Bronchial epithelial cell (primary cell): ENCODE measurements around the gene HOXD10. TPM values are rescaled to one million over a fixed set of nuclear protein-coding genes. Genes with fewer than 3 reads are reported as not detected.
A peak's percentile ranks its signal among the peaks of the same experiment; 100 is the strongest.

Experiments used
- DNase-seq: peaks from one replicate; pipeline ENCODE4 v3.0.0-alpha.2; 2010; ENCODE audit warnings: low read depth
- FAIRE-seq: peaks from 2 replicates; lab custom pipeline; 2011; peaks lifted over from hg19 to GRCh38; lab: Jason Lieb, UNC
- H3K27me3 ChIP-seq: 2 replicates; pipeline ENCODE4 v1.5.1; 2011; ENCODE audit warnings: low read length; ENCODE audit not compliant: control insufficient read depth, insufficient read depth
- H3K36me3 ChIP-seq: 2 replicates; pipeline ENCODE4 v1.5.1; 2011; ENCODE audit warnings: low read length; ENCODE audit not compliant: control insufficient read depth, insufficient read depth
- H3K4me3 ChIP-seq: 2 replicates; pipeline ENCODE4 v1.5.1; 2011; ENCODE audit warnings: mild to moderate bottlenecking, low read depth, low read length, control low read depth
- total RNA-seq: library from RNA; depleted of rRNA; stranded (reverse); fragments of >200 nt; gene quantifications from 2 replicates; pipeline ENCODE4 v1.2.1, GENCODE V29; 2014
- TF ChIP-seq, protein P1 (sequence below): IDR thresholded peaks from 2 replicates; pipeline ENCODE4 v1.5.1; 2011; ENCODE audit warnings: mild to moderate bottlenecking, moderate library complexity, low read length, control low read depth, inconsistent platforms; ENCODE audit not compliant: insufficient read depth, severe bottlenecking

Gene HOXD10
- total RNA-seq, 1 donor from 2014 or later, result not detected

DNA sequence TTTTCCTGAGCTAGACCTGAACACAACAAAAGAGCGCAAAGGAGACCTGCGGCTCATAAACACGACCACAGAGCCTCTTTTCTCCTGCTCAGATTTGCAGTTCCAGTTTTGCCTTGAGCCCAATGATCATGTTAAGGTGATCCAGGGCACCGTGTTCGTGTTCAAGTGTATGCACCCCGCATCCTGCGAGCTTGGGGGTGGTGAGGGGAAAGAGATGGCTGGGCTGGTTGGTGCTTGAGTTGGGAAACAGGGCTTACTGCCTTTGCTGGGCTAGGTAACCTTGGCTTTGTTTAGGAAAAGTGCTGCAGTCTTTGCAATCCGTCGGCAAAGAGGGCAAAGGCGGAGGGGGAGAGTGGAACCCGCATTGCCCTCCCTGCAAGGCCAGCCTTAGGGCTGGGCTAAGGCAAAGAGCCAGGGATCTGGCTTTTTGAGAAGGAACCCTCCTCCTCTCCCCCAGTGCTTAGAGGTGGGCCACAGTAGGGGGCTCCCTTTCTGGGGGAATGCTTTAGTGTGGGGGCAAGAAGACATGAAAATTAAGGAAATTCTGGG is 1.3 kb downstream of the HOXD10 start:
- Histone ChIP-seq H3K4me3 (no peak overlapping the region), H3K36me3 (no peaks in the 10 kb centered on the region), H3K27me3 (peaks cover 80% of the 10 kb centered on the region)
- no peak for FAIRE-seq
- no peak for DNase-seq
- TF ChIP-seq, protein P1, sequence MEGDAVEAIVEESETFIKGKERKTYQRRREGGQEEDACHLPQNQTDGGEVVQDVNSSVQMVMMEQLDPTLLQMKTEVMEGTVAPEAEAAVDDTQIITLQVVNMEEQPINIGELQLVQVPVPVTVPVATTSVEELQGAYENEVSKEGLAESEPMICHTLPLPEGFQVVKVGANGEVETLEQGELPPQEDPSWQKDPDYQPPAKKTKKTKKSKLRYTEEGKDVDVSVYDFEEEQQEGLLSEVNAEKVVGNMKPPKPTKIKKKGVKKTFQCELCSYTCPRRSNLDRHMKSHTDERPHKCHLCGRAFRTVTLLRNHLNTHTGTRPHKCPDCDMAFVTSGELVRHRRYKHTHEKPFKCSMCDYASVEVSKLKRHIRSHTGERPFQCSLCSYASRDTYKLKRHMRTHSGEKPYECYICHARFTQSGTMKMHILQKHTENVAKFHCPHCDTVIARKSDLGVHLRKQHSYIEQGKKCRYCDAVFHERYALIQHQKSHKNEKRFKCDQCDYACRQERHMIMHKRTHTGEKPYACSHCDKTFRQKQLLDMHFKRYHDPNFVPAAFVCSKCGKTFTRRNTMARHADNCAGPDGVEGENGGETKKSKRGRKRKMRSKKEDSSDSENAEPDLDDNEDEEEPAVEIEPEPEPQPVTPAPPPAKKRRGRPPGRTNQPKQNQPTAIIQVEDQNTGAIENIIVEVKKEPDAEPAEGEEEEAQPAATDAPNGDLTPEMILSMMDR, result no peak

DNA sequence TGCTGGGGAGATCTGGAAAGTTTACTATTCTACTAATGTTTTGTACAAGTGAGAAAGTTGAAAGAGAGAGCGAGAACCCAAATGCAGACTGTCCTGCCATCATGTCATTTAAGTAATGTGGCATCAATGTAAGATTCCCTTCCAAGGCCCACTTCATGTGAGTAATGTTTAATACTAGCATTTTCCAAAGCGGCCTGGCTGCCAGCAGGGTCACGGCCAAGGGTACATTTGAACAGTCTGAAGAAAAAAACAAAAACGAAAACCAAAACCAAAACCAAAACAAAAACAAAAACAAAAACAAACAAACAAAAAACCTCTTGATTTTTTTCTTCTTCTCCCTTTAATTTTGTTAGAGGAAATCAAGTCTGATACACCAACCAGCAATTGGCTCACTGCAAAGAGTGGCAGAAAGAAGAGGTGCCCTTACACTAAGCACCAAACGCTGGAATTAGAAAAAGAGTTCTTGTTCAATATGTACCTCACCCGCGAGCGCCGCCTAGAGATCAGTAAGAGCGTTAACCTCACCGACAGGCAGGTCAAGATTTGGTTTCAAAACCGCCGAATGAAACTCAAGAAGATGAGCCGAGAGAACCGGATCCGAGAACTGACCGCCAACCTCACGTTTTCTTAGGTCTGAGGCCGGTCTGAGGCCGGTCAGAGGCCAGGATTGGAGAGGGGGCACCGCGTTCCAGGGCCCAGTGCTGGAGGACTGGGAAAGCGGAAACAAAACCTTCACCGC is 2.2 kb downstream of the HOXD10 start:
- FAIRE-seq, result no peak
- TF ChIP-seq, protein P1, result peak; percentile 29

DNA sequence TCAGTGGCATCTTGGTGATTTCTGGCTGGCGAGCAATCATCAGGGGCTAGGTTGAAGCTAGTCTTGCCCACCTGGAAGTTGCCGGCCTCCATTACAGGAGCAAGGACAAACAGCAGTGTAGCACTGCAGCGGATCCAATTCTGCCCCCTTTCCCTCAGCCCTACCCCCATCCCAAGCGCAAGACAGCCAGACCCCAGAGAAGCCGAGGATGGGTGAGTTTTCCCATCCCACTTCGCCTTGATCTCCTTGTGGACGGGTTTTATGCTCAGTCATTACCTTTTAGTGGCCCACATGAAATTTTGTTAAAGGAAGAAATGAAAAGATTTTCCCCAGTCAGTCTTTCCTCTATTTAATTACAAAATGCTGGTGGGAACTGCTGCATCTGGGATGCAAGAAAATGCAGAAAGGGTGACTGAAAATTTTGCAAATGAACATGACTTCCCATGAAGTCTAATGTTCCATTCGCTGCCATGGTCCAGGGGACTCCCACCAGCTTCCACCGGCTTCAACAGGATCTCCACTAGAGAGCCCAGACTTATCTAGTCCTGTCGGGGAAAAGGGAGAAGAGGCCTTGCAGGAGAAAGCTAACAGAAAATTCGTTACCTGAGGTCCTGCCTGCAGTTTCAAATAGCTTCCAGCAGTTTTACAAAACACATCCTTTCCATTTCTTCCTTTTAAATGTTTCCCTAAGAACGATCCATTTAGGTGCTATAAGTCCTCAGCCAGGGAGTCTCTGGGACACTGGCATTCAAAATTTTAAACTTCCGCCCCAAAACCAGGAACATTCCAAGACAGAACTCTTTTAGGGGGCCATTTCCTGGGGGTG is 4.0 kb downstream of the HOXD10 start:
- DNase-seq (no peak), FAIRE-seq (no peak)
- Histone ChIP-seq H3K4me3 (no peak overlapping the region), H3K36me3 (no peaks in the 10 kb centered on the region), H3K27me3 (peaks cover 83% of the 10 kb centered on the region)
- TF ChIP-seq, protein P1, result no peak

More for the DNA sequence above, 2.2 kb downstream of the HOXD10 start:
- Histone ChIP-seq H3K36me3 (no peaks in the 10 kb centered on the region), H3K27me3 (peaks cover 81% of the 10 kb centered on the region), H3K4me3 (no peak overlapping the region)
- DNase-seq, result no peak

DNA sequence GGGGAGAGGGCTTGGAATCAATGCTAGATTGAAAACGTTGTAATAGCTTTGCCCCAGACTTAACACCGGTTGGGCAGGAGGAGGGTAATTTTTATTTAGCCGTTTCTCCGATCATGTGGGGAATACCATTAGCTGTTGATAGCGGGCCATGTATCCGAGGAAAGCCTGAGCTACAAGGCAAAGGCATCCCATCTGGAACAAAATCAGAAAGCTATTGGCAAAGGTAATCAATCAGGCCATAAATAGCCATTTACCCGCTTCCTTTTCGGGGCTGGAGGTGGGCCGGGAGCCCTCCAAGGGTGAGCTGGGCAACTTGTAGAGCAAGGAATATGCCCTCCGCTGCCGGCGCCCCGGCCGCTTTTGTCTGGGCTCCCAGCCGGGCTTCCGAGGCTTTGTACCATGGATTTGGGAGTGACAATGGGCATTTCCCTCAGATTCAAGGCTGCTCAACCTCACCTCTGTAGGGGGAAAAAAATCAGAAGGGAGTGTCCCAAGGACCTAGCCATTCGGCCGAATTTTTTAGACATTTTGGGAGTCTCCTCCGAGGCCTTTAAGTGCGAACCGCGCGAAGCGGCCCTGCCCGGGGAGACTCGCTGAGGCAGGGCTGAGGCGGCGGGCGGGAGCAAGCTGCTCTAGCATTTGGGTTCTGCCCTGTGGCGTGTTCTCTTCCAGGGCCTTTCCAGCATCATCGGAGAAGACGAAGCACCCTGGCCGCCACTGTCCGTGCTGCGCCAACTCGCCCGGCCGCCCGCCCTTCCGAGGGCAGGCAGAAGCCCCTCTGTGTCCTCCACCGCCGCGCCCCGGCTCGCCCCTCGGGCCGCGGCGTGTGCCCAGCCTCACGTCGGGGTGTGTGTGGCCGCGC is 4.8 kb downstream of the HOXD10 start:
- FAIRE-seq, result no peak
- Histone ChIP-seq H3K27me3 (peaks cover 78% of the 10 kb centered on the region), H3K36me3 (no peaks in the 10 kb centered on the region), H3K4me3 (no peak overlapping the region)
- DNase-seq, result no peak
- TF ChIP-seq, protein P1, result no peak

DNA sequence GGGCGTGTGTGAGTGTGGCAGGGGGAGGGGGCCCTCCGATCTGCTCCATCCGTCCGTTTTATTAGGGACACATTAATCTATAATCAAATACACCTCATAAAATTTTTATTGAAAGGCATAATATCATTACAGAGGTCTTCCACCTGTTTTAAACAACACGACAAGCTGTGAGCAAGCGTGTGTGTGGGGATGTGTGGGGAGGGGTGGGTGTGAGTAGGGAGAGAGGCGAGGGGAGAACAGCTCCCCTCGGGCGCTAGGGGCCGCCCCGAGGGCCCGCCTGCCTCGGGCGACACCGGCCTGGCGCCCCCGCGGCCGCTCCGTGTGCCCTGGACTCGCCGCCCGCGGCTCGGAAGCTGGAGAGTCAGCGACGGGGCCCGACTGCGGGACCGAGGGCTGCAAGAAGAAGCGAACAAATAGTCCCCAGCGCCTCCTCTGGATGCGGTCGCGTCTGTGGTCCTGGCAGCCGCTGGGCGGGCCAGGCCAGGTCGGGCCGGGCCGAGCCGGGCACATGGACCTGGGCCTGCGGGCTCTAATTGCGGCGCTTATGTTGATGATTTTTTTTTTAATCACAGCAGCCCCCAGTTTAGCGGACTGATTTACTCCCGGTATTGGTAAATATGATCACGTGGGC is 5.6 kb downstream of the HOXD10 start:
- Histone ChIP-seq H3K27me3 (peaks cover 75% of the 10 kb centered on the region), H3K4me3 (no peak overlapping the region), H3K36me3 (no peaks in the 10 kb centered on the region)
- FAIRE-seq (no peak), DNase-seq (no peak)
- TF ChIP-seq, protein P1, result no peak
